Transverse colon (tissue), 3 donors: Measurements from ENCODE around the gene SLC19A3.

ENCODE experiments used
- POLR2A ChIP-seq: fragments of 450-650 bp; IDR thresholded peaks from one replicate; pipeline ENCODE4 v1.6.1; 2016; ENCODE audit warnings: antibody characterized with exemption, mild to moderate bottlenecking, moderate library complexity
- POLR2AphosphoS5 ChIP-seq, 3 donors: sonication (generic); formaldehyde crosslinking; IDR thresholded peaks; one replicate each; pipeline ENCODE4 v1.6.1; 2016; ENCODE audit warnings: antibody characterized with exemption in 3 of 3

GRCh38 chr2:227759411-227760118, 41.7 kb upstream of the SLC19A3 start:
- TF ChIP-seq POLR2A (no peak), POLR2AphosphoS5 (IDR thresholded peaks at IDR 0.05) (no peak)
